PC-3 (cell line): Measurements from ENCODE around the gene TRIM66. TPM values are rescaled to one million over a fixed set of nuclear protein-coding genes. Genes with fewer than 3 reads are reported as not detected.
A peak's percentile ranks its signal among the peaks of the same experiment; 100 is the strongest.

Experiments
- ATAC-seq: fragments of 200-7000 bp; cut with Tn5 transposase; 2 replicates; pipeline ENCODE4 v1.9.1; 2020; ENCODE audit warnings: mild to moderate bottlenecking, moderate library complexity
- BruUV-seq: library from RNA; stranded (reverse); fragments of 400-500 nt; replicated peaks from 2 replicates; lab custom pipeline; 2021; lab: Mats Ljungman, UMichigan
- CTCF ChIA-PET: fragments of 300-600 bp; sonication (Branson Sonifier 250); formaldehyde crosslinking; loops from one replicate; lab custom pipeline; 2022; ENCODE audit warnings: antibody characterized with exemption; lab: Charles Lee
- POLR2A ChIA-PET: fragments of 300-600 bp; sonication (Branson Sonifier 250); formaldehyde crosslinking; loops from one replicate; lab custom pipeline; 2022; ENCODE audit warnings: antibody characterized with exemption; ENCODE audit not compliant: unreplicated experiment; lab: Charles Lee
- DNase-seq: peaks from one replicate; pipeline ENCODE4 v3.0.0-alpha.2; 2015
- H2AFZ ChIP-seq: fragments of 300-600 bp; sonication (generic); 2 replicates; pipeline ENCODE4 v1.6.0; 2016; ENCODE audit warnings: antibody characterized with exemption, low read length
- H3F3A ChIP-seq: fragments of 300-600 bp; sonication (generic); one replicate; pipeline ENCODE4 v1.6.0; 2017; ENCODE audit warnings: antibody characterized with exemption, low read length, control low read depth, mild to moderate bottlenecking; ENCODE audit not compliant: unreplicated experiment
- H3K27ac ChIP-seq: fragments of 300-600 bp; sonication (generic); 2 replicates; pipeline ENCODE4 v1.5.1; 2016; ENCODE audit warnings: mild to moderate bottlenecking, low read length
- H3K27me3 ChIP-seq: fragments of 300-600 bp; sonication (generic); 2 replicates; pipeline ENCODE4 v1.6.1; 2016; ENCODE audit warnings: low read length, mixed read lengths
- H3K36me3 ChIP-seq: fragments of 300-600 bp; sonication (generic); 2 replicates; pipeline ENCODE4 v1.6.1; 2016; ENCODE audit warnings: low read depth, mixed run types, low read length, mixed read lengths
- H3K4me1 ChIP-seq: fragments of 300-600 bp; sonication (generic); 2 replicates; pipeline ENCODE4 v1.5.1; 2016; ENCODE audit warnings: low read length; ENCODE audit not compliant: insufficient read depth
- H3K4me2 ChIP-seq: fragments of 300-600 bp; sonication (generic); 2 replicates; pipeline ENCODE4 v1.6.0; 2016; ENCODE audit warnings: low read length
- H3K4me3 ChIP-seq: fragments of 300-600 bp; sonication (generic); 2 replicates; pipeline ENCODE4 v1.5.1; 2016; ENCODE audit warnings: mild to moderate bottlenecking, low read length, mixed read lengths
- H3K79me2 ChIP-seq: fragments of 300-600 bp; sonication (generic); 2 replicates; pipeline ENCODE4 v1.6.1; 2017; ENCODE audit warnings: low read length, mixed read lengths
- H3K9ac ChIP-seq: fragments of 300-600 bp; sonication (generic); 2 replicates; pipeline ENCODE4 v1.6.0; 2016; ENCODE audit warnings: mild to moderate bottlenecking, low read length
- H3K9me2 ChIP-seq: fragments of 300-600 bp; sonication (generic); replicated peaks from 2 replicates; pipeline ENCODE4 v1.6.1; 2016; ENCODE audit warnings: mixed run types, low read length, mixed read lengths
- H3K9me3 ChIP-seq: fragments of 300-600 bp; sonication (generic); 2 replicates; pipeline ENCODE4 v1.6.1; 2016; ENCODE audit warnings: low read length, mixed read lengths
- H4K20me1 ChIP-seq: fragments of 300-600 bp; sonication (generic); 2 replicates; pipeline ENCODE4 v1.6.1; 2016; ENCODE audit warnings: low read length, mixed read lengths
- EZH2 ChIP-seq: fragments of 300-600 bp; sonication (generic); IDR thresholded peaks from one replicate; pipeline ENCODE4 v1.6.1; 2017; ENCODE audit warnings: antibody characterized with exemption, mild to moderate bottlenecking, low read length; ENCODE audit not compliant: unreplicated experiment
- EZH2phosphoT487 ChIP-seq: fragments of 300-600 bp; sonication (generic); IDR thresholded peaks from 2 replicates; pipeline ENCODE4 v1.6.1; 2018; ENCODE audit warnings: mild to moderate bottlenecking, antibody characterized with exemption, low read length, borderline replicate concordance
- intact Hi-C: fragments of 100-400 bp; cut with micrococcal nuclease; formaldehyde crosslinking; loops from 2 replicates; pipeline ENCODE4 v1.9.0; 2023
- total RNA-seq: library from RNA; depleted of rRNA; stranded (reverse); fragments of >200 nt; gene quantifications from 2 replicates; pipeline ENCODE4 v1.2.3, GENCODE V29; 2014
- TF ChIP-seq, protein P1 (sequence below): fragments of 300-600 bp; sonication (generic); conservative IDR thresholded peaks from 2 replicates; pipeline ENCODE4 v1.5.1; 2017; ENCODE audit warnings: antibody characterized with exemption, low read depth, mild to moderate bottlenecking, low read length

Gene TRIM66
- total RNA-seq, 1 experiment from 2014 or later = 5.5 TPM

DNA sequence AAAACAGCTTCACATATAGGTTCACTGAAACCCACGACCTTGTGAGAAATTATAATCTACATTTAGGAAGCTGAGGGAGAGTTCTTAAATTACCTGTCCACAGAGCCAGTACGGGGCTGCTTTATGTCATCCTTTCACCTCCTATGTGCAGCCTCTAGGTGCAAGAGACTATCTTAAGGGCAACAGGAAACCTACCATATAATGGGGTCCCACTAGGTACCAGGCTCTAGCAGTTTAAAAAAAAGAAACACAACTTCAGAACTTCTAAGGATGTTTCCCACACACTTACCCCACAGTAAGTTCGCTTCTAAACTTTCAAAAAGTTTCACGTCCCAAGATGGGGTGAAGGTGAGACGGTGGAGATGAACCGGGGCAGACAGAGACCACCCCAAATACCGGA, 89.0 kb downstream of the TRIM66 start:
- no peaks in the 10 kb centered on the region for H4K20me1 ChIP-seq
- TF ChIP-seq EZH2phosphoT487 (no peak), EZH2 (no peak)
- TF ChIP-seq, protein P1, sequence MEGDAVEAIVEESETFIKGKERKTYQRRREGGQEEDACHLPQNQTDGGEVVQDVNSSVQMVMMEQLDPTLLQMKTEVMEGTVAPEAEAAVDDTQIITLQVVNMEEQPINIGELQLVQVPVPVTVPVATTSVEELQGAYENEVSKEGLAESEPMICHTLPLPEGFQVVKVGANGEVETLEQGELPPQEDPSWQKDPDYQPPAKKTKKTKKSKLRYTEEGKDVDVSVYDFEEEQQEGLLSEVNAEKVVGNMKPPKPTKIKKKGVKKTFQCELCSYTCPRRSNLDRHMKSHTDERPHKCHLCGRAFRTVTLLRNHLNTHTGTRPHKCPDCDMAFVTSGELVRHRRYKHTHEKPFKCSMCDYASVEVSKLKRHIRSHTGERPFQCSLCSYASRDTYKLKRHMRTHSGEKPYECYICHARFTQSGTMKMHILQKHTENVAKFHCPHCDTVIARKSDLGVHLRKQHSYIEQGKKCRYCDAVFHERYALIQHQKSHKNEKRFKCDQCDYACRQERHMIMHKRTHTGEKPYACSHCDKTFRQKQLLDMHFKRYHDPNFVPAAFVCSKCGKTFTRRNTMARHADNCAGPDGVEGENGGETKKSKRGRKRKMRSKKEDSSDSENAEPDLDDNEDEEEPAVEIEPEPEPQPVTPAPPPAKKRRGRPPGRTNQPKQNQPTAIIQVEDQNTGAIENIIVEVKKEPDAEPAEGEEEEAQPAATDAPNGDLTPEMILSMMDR = no peak
- intact Hi-C loops = no loop called here
- no peak for DNase-seq
- H3K27me3 ChIP-seq = peaks cover 14% of the 10 kb centered on the region; the same call in 1 of the 2 replicates
- no peak overlapping the region for H3K4me3 ChIP-seq
- no peaks in the 10 kb centered on the region for H3K36me3 ChIP-seq
- POLR2A ChIA-PET = no interaction called here
- H3F3A ChIP-seq = no peaks in the 10 kb centered on the region
- H3K9me2 ChIP-seq = no peaks in the 10 kb centered on the region
- H3K4me1 ChIP-seq = no peaks in the 10 kb centered on the region
- CTCF ChIA-PET = no interaction called here
- H3K9me3 ChIP-seq = no peaks in the 10 kb centered on the region
- H3K4me2 ChIP-seq = no peak overlapping the region
- H2AFZ ChIP-seq = no peak overlapping the region
- H3K27ac ChIP-seq = no peak overlapping the region
- no peak overlapping the region for H3K9ac ChIP-seq
- no TSS peak for BruUV-seq
- no peak for ATAC-seq
- H3K79me2 ChIP-seq = no peaks in the 10 kb centered on the region

DNA sequence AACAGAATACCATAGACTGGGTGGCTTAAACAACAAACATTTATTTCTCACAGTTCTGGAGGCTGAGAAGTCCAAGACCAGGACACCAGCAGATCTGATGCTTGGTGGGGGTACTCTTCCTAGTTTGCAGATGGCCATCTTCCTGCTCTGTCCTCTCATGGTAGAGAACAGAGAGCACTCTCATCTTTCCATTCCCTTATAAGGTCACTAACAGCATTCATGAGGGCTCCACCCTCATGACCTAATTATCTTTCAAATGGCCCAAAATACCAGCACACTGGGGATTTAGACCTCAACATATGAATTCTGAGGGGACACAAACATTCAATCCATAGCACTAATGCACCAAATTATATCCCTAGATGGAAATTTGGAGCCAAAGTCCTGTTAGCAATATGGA, 94.5 kb downstream of the TRIM66 start:
- ATAC-seq (no peak), DNase-seq (no peak)
- Histone ChIP-seq H3K4me3 (no peak overlapping the region), H3K4me1 (no peaks in the 10 kb centered on the region), H3K9me2 (no peaks in the 10 kb centered on the region), H2AFZ (no peak overlapping the region), H3F3A (no peaks in the 10 kb centered on the region), H3K36me3 (no peaks in the 10 kb centered on the region), H3K79me2 (no peaks in the 10 kb centered on the region), H3K4me2 (no peak overlapping the region), H3K27ac (no peak overlapping the region), H4K20me1 (no peaks in the 10 kb centered on the region), H3K9me3 (no peaks in the 10 kb centered on the region), H3K9ac (no peak overlapping the region), H3K27me3 (peaks cover 3% of the 10 kb centered on the region; the same call in 1 of the 2 replicates)
- no TSS peak for BruUV-seq
- TF ChIP-seq EZH2phosphoT487 = no peak
- TF ChIP-seq EZH2 = no peak
- TF ChIP-seq, protein P1 = no peak
- CTCF ChIA-PET = no interaction called here
- intact Hi-C loops = no loop called here
- POLR2A ChIA-PET = no interaction called here

DNA sequence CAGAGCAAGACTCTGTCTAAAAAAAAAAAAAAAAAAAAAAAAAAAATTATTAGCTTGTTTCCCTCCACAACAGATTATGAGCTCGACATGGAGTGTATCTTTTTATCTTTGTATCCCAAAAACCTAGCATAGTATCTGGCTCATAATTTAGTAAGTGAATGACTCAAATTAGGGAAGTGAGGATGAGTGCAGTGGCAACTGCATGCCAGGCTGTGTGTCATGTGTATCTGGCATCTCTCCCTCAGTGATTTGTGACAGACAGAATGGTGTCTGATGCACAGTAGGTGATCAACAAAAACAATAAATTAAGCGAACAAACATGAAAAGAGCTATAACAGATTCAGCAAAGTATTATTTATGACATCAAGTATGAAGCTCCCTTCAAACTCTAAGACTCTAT, 95.7 kb downstream of the TRIM66 start:
- Histone ChIP-seq H4K20me1 (no peaks in the 10 kb centered on the region), H3K27ac (no peak overlapping the region), H2AFZ (no peak overlapping the region), H3K4me2 (no peak overlapping the region), H3K79me2 (no peaks in the 10 kb centered on the region), H3K9me3 (no peaks in the 10 kb centered on the region), H3K9ac (no peak overlapping the region), H3K9me2 (no peaks in the 10 kb centered on the region), H3K4me1 (no peaks in the 10 kb centered on the region), H3K4me3 (no peak overlapping the region), H3F3A (no peaks in the 10 kb centered on the region), H3K27me3 (no peaks in the 10 kb centered on the region), H3K36me3 (no peaks in the 10 kb centered on the region)
- peak; percentile 14 for DNase-seq
- no peak for ATAC-seq
- BruUV-seq = no TSS peak
- intact Hi-C loops = no loop called here
- ChIA-PET CTCF (no interaction called here), POLR2A (interaction anchor here (0.6 kb wide), 1 partner anchor 799 kb away, joined by 3 read pairs; no protein-coding TSS in a partner anchor)
- TF ChIP-seq EZH2 = no peak
- TF ChIP-seq EZH2phosphoT487 = no peak
- TF ChIP-seq, protein P1 = no peak
